HG02678 (cell line): ENCODE measurements around the gene PCDHA1.

ENCODE experiments used
- ATAC-seq: cut with Tn5 transposase; IDR thresholded peaks from one replicate; pipeline ENCODE4 v1.9.1; 2021; ENCODE audit warnings: mild to moderate bottlenecking, moderate library complexity; ENCODE audit not compliant: unreplicated experiment

Gene PCDHA1

DNA sequence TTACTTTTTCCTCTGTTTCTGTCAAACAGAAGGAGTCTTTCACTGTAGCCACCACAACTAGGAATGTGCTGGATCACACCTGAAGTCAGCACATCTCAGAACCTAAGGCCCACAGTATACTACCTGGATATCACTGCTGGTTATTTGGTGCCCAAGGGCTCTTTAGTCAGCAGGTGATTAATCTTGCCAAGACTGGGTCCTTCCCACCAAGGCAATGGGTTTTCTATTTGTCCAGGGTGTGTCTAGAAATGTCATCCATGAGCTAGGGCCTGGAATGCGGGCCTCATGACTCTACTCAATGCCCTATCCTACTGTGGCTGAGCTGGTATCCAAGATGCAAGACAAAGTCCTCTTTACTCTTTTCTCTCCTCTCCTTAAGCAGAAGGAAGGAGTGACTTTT is 130.4 kb downstream of the PCDHA1 start:
- ATAC-seq = no peak

DNA sequence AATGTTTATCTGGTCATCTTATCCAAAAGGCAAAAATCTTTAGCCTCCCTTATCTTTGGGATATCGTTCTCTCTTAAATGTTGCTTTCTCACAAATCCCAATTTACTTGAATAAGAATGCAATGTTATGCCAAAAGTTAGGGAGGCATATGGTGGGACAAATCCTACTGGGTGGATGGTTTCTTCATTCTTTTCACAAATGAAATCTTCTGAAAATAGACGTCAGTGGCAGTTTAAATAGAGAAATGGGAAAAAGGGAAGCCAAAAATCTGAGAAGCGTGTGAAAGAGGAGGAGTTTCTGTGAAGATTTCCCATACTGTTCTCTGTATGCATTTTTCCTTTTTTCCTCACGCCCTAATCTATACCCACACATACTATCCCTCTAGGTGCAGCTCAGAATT is 137.7 kb downstream of the PCDHA1 start:
- ATAC-seq = no peak

DNA sequence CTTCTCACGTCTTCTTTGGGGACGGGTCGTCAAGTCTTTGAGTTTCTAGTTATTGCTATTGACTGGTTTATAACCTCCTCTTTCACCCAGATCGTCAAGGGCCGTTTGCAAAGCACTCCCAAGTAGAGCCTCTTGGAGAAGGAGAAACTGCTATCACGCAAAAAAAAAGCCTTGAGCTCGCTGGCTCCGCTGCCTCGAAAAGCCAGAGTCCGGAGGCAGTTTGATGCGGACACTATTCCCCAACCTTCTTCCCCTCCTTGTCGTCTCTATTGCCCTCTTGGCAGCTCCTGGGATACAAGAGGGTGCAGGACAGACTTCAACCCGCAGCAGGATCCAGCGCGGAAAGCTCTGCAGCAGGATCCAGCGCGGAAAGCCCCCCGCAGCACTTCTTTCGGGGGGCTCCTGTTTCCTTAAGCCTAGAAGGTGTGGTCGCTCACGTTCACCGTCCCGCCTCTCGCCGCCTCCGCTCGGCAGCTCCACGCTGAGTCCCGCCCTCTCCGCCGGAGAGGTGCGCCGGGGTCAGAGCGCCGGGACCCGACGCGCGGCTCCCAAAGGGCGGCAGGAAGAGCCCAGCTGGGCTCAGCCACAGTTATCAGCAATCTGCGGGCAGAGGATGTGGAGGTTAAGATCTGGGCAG is 140.0 kb downstream of the PCDHA1 start, which contains the start of gene PCDHAC1:
TSS of gene PCDHAC1 (plus strand) at position 494 of the 637 bp plus-strand sequence. CDS start 594 bp downstream, outside the sequence.
- ATAC-seq = no peak

- ATAC-seq = no peak
Observed at GRCh38 chr5:140926443-140927227, 140.7 kb downstream of the PCDHA1 start.

- no peak for ATAC-seq
Observed at GRCh38 chr5:140927228-140927573, 141.3 kb downstream of the PCDHA1 start.

- ATAC-seq = no peak
Observed at GRCh38 chr5:140934964-140935606, 149.1 kb downstream of the PCDHA1 start.

- no peak for ATAC-seq
Observed at GRCh38 chr5:140946578-140946977, 160.6 kb downstream of the PCDHA1 start.

GRCh38 chr5:140951636-140952035 is 165.7 kb downstream of the PCDHA1 start:
- no peak for ATAC-seq

DNA sequence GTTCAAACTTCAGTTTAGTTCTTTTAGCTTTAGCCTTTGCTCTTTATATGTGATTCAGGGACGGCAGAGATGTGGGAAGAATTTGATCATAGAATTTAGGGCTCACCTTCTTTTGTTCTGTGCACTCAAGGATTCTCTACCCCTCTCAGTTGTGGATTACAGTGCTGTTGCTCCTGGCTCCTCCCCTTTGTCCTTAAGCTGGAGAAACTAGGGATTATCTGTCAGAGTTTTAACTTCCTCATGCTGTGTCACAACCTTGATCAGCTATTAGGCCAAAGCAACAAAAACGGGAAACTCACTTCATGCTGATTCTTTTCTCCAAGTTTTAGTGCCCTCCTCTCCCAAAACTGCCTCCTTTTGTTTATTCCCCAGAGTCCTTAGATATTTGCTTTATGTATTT is 167.3 kb downstream of the PCDHA1 start:
- ATAC-seq = no peak

GRCh38 chr5:140962190-140962589 is 176.2 kb downstream of the PCDHA1 start:
- no peak for ATAC-seq

- no peak for ATAC-seq
Observed at GRCh38 chr5:140964356-140964755, 178.4 kb downstream of the PCDHA1 start.

GRCh38 chr5:140965905-140966292 is 180.0 kb downstream of the PCDHA1 start:
- no peak for ATAC-seq

DNA sequence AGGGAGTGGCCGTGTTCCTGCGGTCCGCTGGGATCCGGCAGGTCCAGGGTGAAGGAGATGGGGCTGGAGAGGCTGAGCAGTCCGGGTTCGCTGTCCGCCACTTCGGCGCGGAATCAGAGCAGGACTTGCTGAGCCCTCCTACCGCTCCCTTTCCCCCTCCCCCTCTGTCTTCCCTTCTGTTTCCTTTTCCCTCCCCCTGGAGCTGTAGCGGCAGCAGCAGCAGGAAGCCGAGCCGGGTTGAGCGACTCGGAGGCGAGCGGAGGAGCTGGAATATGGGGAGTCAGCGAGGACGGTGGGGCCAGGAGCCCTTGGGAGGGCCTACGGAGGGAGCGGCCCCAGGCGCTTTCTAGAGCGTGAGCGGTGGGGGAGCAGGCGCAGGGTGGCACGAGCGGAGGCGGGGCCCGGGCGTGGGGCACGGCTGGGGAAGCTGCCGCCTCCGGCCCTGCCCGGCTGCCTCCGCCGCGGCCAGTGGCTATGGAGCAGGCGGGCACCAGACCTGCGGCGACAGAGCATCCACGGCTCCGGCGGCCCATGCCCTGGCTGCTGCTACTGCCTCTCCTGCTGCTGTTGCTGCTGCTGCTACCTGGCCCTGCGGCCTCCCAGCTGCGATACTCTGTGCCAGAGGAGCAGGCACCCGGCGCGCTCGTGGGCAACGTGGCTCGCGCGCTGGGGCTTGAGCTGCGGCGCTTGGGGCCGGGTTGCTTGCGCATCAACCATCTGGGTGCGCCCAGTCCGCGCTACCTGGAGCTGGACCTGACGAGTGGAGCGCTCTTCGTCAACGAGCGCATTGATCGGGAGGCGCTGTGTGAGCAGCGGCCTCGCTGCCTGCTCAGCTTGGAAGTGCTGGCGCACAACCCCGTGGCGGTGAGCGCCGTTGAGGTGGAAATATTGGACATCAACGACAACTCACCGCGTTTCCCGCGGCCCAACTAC is 180.6 kb downstream of the PCDHA1 start, which contains the start of gene PCDHAC2:
TSS of gene PCDHAC2 (plus strand) at position 184 of the 933 bp plus-strand sequence. CDS start at position 475, 291 bp downstream.
- no peak for ATAC-seq

GRCh38 chr5:140967226-140967893 is 181.4 kb downstream of the PCDHA1 start:
- ATAC-seq = no peak

DNA sequence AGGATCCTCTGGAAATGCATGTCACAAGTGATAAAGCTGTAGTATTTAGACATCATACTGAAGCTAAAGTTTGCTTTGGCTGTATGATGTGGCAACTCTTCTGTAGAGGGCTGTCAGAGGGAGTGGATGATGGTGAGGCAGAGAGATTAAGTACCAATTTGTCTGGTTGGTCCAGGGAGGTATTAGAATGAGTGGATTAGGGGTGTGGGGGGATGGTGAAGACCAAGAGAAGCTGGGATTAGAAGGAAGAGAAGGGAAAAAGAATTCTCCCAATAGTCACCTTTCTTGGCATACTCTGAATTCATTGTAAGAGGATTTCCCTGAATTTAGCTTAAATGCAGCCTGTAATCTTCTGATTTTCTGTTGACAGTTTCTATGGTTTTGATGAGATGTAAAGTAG is 183.9 kb downstream of the PCDHA1 start:
- no peak for ATAC-seq

- ATAC-seq = no peak
Observed at GRCh38 chr5:140973550-140973949, 187.6 kb downstream of the PCDHA1 start.

DNA sequence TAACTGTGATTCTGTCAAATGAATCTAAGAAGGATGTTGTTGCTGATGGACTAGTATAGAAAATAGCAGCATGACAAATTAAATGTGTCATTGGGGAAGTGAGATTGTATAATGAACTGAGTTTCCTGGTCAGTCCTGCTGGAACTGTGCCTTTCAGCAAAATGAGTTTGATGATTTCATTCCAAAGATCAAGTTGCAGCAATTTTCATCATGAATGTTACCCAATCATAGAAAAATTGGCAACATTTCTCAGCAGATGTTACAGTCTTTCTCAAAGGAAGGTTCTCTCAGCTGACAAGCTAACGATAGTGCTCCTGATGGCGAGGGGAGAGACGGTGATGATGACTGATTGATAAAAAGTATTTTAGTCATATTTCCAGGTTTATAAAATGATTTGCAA is 191.1 kb downstream of the PCDHA1 start:
- ATAC-seq = no peak

DNA sequence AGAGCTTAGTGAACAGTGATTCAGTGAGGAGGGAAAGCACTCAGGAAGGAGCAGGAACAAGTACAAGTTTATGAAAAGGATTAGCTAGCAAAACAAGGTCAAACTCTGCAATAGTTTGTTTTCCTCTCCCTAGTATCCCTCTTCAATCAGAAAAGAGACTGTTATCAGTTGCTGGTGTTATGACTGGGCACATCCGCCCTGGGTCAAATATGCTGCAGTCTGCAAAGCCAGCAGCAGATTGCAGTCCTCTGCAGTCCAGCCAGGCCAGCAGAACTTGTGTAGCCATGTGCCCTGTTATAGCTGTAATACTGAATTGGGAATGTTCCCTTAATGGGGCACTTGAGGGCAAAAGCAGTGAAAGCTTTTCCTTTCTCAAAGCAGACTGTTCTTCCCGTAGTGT is 192.3 kb downstream of the PCDHA1 start:
- ATAC-seq = no peak

GRCh38 chr5:140978983-140979382 is 193.0 kb downstream of the PCDHA1 start:
- ATAC-seq = no peak

DNA sequence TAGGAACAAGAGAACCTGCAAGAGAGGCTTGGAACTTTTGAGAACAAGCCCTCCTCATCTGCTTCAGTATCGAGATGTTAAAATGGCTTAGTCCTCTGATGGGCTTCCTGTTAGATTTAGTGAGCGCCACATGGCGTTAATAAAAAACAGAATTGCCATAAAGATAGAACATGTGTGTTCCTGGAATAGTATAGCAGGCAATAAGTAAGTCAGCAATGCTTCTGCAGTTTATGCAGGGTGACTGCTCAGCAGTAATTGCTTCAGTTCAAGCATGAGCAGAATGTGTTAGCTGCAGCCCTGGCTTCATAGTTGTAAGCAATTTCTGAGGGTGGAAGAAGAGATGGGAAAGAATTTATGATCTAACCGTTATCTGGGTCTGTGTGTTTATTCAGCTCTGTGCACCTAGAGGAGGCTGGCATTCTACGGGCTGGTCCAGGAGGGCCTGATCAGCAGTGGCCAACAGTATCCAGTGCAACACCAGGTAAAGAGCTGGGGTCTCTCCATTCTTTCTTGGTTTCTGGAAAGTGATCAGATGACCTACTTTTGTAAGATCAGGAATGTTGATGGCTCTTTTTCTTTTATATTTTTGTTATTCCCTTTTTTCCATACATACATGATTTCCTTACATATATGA is 196.3 kb downstream of the PCDHA1 start:
- no peak for ATAC-seq
